Activated CD4-positive, alpha-beta T cell treated with anti-CD3 and anti-CD28 coated beads, Interleukin-2, Interleukin-4, amounts not matched to agents 100 ng/mL and 50 ng/mL, durations not matched to agents 16 hours and 8 hours (primary cell): Measurements from ENCODE around the gene NEMP2.
A peak's percentile ranks its signal among the peaks of the same experiment; 100 is the strongest.

ENCODE experiments used
- DNase-seq: peaks from one replicate; pipeline ENCODE4 v3.0.0-alpha.2; 2020; ENCODE audit warnings: low spot score

The NEMP2 gene, protein sequence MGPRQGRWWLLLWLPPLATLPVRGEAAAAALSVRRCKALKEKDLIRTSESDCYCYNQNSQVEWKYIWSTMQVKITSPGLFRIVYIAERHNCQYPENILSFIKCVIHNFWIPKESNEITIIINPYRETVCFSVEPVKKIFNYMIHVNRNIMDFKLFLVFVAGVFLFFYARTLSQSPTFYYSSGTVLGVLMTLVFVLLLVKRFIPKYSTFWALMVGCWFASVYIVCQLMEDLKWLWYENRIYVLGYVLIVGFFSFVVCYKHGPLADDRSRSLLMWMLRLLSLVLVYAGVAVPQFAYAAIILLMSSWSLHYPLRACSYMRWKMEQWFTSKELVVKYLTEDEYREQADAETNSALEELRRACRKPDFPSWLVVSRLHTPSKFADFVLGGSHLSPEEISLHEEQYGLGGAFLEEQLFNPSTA

DNA sequence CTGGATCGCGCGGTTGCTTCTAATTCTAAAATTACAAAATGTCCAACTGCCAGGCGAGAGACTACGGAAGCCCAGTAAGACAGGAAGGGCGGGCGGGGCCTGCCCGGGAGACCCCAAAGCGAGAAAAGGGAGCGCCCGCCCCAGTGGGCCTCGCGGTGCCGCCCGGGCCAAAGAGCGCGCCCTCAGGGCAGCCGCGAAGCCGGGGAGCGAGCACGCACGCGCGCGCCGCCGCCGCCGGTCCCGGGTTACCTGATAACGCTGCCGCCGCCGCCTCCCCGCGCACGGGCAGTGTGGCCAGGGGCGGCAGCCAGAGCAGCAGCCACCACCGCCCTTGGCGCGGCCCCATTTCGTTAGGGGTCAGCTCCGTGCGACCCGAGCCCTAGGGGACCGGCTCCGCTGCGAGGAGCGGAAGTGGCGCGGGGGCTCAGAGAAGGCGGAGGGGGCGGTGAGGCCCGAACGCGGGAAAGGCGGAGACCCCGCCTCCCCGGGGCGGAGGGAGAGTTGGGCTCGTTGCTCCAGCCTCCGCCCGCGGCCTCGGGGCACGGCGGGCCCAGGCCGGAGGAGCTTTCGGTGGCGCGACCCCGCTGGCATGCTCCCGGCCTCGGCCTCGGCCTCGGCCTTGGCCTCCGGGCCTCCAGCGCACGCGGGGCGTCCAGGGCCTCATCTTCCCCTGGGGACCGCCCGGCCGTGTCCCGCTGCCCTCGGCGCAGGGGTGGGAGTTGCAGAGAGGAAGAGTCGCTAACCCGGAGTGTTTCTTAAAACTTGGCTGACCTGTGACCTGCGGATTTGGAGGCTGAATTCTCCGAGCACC, at the start of gene NEMP2:
Gene NEMP2 (minus strand): TSS at position 413 of the 811 bp plus-strand sequence. CDS start 67 bp downstream, at position 346.
- DNase-seq: peak; percentile 85

DNA sequence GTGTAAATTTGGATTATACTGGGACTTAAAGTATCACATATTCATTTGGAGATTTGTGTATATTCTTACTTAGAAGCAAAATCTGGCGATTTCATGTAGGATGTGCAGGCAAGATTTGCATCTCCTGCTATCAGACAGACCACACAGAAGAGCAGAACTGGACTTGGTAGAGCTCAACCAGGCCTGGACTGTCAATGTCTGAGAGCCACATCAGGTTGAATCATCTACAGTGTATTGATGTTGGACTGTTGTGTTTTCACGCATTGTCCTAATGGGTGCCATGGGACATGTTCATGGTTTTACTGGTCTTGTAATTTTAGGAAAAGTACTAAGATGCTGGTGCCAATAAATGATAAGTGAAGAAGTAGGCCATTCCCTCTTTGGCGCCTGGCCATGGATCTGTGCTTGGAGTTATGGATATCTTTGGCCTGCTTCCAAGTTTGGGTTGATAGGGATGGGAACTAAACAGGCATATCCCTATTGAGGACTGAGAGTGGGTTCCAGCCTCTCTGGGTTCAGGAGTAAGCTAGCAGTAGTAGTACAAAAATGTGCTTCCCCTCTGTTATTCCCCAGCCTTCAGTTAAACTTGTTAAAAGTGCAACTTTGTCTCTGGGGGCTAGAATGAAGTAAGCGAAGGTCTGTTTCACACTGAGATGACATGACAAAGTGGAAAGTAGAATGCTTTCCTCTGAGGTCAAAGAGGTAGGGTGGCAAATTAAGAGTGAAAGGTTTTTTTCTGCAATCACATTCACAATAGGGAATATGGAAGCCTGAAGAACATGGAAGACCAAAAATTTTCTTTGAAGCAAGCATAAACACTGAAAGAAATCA, 49.2 kb upstream of the NEMP2 start:
- DNase-seq: no peak

DNA sequence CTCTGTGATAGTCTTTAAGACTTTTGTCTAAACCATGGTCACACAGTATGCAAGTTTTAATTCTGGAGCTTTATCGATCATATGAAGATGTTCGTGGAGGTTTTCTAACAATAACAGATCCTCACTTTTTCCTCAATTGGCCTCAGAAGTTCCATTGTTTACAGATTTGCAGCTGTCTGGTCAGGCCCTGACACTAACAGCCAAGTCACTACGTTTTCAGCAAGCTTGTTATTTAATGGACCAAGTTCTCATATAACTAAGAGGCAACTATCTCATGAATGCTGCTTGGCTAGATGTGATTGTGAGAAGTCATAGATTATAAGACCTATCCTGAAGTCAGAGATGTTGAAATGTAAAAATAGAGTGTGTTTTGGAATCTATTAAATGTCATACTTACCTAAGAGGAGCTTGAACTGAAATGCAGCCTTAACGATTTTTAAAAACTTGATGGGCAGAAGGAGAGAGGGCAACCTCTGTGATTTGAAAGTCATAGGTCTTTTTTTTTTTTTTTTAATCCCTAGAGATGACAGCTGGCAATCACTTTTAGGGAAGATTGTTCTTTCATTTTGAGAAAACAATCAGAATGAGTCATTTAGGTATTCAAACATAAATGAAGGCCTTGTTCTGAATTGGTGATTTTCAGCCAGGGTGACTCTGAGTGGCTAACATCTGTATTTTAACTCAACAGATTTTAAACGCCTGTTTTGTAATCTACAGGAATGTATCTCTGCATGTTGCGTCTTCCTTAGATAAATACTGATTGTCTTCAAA, 48.4 kb upstream of the NEMP2 start:
- DNase-seq: peak; percentile 11

DNA sequence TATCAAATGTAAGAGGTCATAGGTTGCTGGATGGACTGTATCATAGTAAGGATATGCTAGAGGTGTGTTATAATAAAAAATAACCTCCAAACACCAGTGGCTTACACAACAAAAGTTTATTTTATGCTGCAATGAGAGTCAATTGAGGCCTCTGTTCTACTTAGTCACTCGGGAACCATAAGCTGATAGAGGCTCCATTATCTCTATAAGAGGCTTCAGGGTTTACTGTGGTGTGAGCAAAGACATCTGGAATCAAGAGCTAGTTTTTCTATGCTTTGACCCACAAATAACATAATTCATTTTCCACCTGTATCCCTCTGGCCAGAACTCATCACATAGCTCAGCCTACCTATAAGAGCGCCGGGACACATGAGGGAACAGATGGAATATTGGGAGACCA, 47.5 kb upstream of the NEMP2 start:
- DNase-seq: no peak

DNA sequence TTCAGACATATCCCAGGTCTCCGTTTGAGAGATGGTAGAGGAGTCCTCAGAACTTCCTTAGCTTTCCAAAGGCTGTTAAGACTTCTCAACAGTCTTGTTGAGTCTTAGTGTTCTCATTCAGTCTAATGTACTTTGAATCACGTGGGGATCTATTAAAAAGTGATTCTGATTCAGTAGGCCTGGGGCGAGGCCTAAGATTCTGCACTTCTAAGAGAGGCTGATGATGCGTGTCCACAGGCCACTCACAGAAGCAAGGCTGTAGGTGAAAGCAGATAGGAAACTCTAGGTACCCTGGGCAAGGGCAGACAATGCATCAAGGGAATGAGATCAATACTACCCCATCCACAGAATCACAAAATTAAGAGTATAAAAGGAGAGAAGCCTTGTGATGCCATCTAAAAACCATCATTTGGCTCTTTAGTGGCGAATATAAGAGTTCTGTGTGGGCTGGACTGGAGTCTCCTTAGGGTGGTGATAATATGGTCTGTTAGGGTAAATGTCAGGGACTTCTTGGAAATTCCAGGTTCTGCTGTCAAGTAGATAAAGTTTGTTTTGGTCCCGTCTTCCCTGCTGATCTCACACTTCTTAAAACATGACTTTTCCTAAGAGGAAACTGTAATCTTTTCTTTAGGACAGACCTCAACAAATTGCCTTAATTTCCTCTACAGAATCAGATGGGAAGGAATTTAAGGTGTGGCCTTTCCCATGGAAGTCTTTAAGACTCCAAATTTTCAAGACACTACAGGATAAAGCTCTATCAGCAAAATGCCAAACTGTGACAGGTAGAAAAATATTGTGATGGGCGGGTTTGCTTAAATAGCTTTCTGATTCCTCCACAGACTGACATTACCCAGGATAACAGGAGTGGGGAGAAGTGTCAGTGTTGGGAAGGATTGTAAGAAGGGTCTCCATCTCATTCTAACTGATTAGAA, 45.7 kb upstream of the NEMP2 start:
- no peak for DNase-seq

DNA sequence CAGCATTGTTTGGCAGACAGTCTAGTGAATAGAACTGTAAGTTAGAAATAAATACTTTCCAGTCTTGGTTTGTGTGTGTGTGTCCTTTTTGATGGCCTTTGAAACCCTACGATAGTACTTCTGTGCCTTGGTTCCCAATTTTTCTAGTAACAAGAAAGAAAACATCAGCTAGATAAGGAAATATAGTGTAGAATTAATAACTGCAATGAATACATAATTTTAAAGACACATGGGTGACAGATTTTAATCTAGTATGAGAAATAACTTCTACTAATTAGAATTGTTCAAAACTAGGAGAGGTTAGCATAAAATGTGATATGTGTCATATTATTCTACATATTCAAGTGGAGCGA, 44.5 kb upstream of the NEMP2 start:
- no peak for DNase-seq

DNA sequence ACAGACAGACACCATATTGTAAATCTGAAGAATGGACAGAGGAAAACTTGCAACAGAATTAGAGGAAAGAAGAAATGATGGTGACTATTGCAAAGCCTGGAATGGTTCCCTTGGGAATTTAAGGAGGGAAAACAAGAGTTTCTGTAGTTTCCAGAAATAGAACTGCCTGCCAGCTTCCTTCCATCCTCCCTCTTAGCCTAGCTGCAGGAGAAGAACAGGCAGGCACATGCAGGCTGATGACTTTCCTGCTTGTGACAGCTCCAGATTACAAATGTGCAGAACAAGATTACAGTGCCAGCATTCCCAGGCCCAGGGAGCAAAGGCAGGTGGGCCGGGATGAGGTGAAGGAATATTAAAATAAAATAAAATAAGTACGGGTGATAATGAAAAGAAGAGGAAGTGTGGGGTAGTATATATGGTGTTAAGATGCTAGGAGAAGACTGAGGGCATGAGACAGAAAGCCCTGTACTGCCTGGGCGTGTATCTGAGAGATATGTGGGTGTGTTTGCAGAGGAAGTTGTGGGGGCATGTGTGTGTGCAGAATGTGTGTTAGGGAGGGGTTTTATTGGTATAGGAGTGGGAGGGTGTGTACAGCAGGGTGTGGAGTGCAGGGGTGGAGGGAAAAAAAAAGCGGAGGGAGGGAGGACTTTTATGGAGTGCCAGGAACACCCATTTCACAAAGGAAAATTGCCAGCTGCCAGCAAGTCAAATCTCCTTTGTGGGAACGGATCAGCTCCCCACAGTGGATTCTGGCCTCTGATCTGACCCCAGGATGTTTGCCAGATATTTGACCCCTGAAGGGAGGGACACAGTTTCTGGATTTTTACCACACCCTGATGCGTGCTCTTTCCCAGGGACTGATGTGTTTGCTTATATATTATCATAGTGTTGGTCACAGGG, 43.9 kb upstream of the NEMP2 start:
- no peak for DNase-seq

DNA sequence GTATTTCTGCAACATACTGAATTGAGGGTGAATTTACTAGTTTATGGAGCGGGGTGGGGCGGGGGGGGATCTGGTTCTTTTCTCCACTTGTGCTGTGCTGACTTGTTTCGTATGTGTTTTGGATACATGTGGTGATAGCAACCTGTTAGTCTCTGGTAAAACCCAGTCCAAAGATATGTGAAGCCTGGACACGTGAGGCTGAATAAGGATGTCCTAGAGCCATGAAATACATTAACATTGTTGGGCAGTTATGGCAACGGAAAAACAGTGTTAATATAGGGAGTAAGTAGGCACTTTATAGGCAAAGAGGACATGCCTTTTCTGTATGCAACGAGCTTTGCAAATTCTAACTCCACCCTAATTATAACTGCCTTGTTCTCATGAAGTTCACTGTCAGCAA, 42.1 kb upstream of the NEMP2 start:
- DNase-seq: no peak

DNA sequence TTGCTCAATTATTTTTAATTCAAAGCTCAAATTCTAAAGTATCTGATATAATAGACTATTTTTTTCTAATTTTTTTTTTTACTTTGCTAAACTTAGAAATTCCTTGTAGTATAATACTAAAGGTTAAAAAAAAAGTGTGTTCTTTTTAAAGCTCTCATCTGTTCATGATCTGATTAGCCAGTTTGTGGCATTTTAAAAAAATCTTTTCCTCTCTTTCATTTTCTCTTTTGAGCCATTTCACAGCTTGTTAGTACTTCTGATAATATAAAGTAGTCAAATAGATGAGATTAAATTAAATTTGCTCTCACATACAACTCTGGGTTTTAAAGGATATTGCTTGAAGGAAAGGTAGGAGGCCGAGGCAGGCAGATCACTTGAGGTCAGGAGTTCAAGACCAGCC, 40.7 kb upstream of the NEMP2 start:
- DNase-seq: no peak

DNA sequence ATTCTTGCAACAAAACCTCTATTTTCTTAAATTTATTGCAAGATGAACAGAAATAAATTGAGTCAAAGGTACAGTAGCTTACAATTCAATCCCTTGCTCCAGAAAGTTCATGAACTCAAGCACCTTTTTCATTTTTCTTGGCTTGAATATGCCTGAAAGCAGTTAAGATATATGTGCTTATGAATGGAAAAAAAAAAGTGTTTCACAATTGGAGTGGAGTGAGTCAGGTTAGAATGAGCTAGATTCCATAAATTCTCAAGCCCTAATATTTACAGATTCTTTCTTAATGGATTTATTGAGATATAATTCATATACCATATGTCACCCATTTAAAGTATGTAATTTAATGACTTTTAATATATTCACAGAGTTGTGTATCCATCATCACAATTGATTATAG, 39.6 kb upstream of the NEMP2 start:
- DNase-seq: no peak

DNA sequence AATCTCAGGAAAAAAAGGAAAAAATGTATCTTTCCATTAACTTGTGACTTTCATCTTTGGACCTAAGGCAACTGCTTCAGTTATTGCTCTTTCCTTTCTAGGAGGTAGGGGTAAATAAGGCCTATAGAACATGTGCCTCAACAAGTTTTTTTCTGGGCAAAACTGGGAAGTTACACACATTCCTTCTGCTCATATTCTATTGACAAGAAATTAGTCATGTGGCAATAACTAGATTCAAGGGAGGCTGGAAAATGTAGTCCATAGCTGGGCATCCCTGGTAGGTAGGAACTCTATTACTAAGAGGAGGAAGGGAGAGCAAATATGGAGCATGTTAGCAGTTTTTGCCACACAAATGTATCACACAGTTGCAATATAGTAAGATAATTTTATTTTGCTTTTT, 37.7 kb upstream of the NEMP2 start:
- no peak for DNase-seq

DNA sequence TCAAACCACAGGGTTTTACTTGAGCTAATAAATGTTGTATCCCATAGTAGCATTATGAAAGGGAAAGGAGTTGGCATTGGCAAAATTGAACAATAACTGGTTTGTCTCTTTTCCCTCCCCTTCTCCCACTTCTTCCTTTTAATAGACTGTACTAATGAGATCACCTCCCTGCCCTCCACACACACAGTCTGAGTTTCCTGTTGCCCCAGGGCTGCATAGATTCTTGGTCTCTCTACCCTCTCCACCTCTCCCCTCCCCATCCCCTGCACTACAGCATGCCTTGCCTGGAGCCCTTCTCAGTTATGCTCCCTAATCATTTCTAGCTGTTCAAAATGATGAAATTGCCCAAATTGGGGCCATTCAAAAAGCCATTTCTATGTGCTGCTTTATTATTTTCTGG, 37.2 kb upstream of the NEMP2 start:
- DNase-seq: no peak

DNA sequence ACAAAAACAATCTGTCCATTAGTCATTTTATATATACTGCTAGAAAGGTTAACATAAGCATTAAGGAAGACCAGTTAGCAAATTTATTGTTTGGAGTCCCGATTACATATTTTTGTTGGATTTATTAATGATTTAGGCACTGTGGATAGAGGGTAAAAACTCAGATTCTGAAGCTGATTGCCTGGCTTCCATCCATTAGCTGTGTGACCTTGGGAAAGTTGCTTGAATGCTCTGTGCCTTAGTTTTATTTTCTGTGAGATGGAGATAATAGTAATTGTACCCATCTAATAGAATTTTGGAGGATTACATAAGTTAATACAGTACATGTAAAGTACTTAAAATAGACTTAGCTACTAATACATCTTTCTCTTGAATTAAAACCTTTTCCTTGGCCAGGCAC, 36.3 kb upstream of the NEMP2 start:
- DNase-seq: no peak

DNA sequence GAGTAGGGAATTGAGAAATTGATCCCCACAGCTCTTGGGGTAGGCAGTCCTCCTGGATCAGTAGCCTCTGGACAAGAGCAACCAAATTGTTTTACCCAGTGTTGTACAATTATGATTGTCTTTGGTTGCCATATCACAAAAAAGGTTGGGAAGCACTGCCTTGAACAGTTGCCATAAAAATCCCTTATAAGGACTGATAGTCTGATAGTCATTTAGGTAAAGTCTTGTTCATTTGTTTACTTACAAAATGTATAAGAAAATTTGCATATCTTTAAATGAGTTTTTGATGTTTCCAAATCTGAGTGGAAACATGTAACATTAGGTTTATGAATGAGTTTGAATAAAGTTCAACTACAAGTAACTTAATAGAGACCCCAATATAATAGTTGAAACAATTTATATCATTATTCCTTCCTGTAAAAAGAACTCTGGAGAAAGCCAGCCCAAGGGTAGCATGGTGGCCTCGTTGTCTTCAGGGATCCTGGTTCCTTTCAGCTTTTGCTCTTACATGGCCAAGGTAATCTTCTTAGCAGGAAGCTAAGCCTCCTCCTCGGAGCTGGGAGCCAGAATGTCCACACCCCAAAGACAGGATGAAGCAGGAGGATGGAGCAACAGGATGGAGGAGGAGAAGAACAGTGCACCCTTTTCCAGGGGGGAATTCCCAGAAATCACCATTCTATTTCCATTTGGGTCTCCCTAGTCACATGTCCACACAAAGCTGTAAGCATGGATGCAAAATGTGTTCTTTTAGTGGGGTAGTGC, 35.7 kb upstream of the NEMP2 start:
- no peak for DNase-seq

DNA sequence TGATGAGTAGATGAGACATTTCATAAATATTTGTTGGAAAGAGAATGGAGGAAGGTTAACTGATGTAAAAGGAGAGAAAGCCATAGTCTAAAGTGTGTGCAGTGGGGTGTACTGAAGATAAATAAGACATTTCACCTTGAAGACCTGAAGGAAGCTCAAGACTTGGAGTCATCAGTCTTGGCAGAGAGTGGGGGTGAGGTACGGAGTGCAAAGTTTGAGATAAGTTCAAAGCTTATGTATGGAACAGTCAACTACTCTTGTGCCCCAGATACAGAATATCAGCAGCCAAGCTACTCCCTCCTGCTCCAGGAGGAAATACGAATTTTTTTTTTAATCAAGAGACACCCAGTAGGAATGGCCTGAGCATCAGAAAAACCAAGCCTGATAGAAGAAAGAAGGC, 30.3 kb upstream of the NEMP2 start:
- DNase-seq: no peak

DNA sequence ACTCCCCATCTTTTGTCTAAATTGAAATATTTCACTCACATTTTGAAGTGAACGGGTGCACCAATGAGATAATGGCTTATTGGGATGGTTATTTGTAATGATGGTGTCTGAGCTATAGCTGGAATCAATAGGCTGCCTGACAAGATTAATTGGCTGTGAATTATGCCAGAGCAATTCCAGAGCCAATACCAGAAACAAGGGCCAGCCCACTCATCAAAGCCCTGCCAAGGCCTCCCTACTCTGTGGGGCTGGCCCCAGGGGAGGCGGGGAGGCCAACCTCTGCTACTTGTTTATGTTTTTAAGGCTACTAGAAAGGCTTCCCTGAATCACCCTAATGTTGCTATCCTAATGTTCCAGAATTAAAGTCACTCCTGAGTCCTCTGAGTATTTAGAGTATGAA, 29.1 kb upstream of the NEMP2 start:
- no peak for DNase-seq

DNA sequence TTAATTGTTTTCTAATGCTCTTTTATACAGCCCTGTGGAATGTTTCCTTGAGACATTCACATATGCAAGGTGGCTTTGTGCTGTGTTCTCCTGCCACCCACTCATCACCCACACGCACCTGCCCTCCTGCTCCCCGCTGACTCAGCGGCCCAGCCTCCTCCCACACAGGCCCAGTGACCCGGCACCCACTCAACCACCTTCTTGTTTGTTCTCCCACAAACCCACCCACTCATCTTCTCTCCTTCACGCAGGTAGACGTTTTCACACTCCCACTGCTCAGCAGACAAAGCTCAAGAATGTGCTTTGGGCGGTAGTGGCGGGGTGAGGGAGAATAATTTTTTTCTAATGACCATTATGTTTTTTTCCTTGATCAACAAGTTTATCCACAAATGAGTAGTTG, 28.6 kb upstream of the NEMP2 start:
- no peak for DNase-seq

DNA sequence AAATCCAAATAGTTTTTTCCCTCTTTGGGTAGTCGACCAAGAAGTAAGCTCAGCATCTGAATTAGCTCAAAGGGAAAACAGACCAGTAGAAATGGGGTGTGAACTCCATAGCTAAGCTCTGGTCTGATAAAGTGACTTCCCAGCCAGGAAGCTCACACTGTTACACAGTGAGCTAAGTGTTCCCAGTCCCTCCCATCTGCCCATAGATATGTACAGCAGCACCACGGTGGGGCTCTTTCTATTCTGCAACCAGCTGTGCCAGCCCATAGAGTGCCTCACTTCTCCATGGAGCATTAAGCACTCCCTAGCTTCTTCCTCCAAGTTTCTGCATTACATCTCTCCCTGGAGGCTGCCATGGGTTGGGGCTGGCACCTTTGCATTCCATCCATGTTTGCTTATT, 27.6 kb upstream of the NEMP2 start:
- DNase-seq: no peak

DNA sequence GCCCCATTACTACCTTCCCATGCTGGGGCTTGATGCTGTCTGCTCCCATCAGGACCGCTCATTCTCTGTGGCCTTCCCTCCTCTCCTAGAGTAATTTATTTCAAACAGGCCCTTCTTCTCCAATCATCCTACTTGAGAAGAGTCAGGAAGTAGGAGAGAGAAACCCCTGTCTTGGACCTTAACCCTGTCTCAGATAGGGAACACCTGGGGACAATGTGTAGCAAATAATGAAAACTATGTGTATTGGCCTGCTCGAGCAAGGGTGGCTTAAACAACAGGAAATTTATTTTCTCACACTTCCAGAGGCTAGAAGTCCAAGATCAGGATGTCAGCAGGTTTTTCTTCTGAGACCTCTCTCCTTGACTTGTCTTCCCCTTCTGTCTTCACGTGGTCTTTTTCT, 26.6 kb upstream of the NEMP2 start:
- no peak for DNase-seq
